Measurements from ENCODE around the gene SOX10.
A peak's percentile ranks its signal among the peaks of the same experiment; 100 is the strongest.
"Not testable (repeated sequence)": the region's sequence is repeated elsewhere in the genome, so short reads cannot be mapped to it uniquely, and the experiment has no call there.

Gene SOX10

DNA sequence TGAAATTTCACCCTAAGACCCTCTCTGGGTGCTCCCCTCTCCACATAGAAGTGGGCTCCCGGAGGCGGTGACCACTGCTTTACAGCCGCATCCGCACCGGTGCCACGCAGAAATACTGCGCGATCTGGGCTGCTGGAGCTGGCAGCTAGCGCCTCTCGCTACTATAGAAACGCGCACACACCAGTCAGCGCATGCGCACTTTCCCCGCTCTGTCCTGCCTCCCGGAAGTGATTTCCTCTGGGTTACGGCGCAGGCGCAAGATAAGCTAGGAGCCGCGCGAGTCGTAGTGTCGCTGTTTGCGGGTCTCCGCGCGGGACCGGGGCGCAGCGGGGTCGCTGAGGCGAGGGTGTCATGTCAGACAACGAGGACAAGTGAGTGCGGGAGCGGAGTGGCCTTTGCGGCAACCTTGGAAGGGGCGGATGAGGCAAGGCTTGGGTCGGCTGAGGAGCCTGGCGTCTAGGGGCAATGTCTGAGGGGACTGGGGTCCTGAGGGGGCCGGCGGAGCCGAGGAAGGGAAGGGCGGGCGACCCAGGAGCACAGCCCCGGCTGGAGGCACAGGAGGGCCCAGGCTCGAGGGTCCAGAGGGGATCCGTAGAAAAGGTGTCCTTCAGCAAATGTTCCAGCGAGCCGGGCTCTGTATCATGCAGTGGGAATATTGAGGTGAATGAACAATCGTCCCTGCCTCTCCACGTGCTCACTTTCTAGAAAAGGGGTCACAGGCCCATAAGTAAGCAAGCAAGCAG is 30.7 kb downstream of the SOX10 start, which contains the start of the genes C22orf23 and POLR2F:
Gene C22orf23, minus strand, starts transcription at position 165 of the 743 bp plus-strand sequence. CDS start 452 bp downstream, outside the sequence.
Gene POLR2F, plus strand, starts transcription at position 263 of the 743 bp plus-strand sequence. Its CDS starts 89 bp downstream, at position 352.
- H3K36me3 ChIP-seq (replicated peaks in 1 of 2; ENCODE audit: control insufficient read depth in 2 of 2, insufficient read depth in 2 of 2, low read length in 2 of 2) = peaks cover 16 to 22% of the 10 kb centered on the region in 2 donors
- no peaks in the 10 kb centered on the region for H3K27me3 ChIP-seq (ENCODE audit: control insufficient read depth in 3 of 3, insufficient read depth in 3 of 3, low read depth in 1 of 3, low read length in 3 of 3)
- H3K9ac ChIP-seq (ENCODE audit: low read depth, low read length, poor library complexity) = peak within 1 kb of the TSS; percentile 88
- H3K4me2 ChIP-seq (ENCODE audit: insufficient read depth, low read length, poor library complexity, severe bottlenecking) = peak within 1 kb of the TSS; percentile 87
- no peak within 1 kb of the TSS for H2BK5ac ChIP-seq (ENCODE audit: low read length)
- no peaks in the 10 kb centered on the region for H3K9me3 ChIP-seq (replicated peaks in 1 of 2; ENCODE audit: control insufficient read depth in 2 of 2, insufficient read depth in 1 of 2, low read depth in 1 of 2, low read length in 2 of 2)
- H2BK15ac ChIP-seq (ENCODE audit: low read length) = no peak within 1 kb of the TSS
- peak within 1 kb of the TSS; percentile 50 for H4K8ac ChIP-seq (ENCODE audit: low read depth, low read length)
- H3K23ac ChIP-seq (ENCODE audit: low read depth, low read length, poor library complexity) = peak within 1 kb of the TSS; percentile 21
- H3K4me1 ChIP-seq (ENCODE audit: control insufficient read depth in 2 of 2, insufficient read depth in 1 of 2, low read depth in 1 of 2, low read length in 2 of 2) = peaks cover 6 to 8% of the 10 kb centered on the region in 2 donors
- no CpG with 5 or more reads among the region's 52 CpGs for WGBS, 2 donors (ENCODE audit: extremely low coverage in 2 of 2, insufficient read length in 2 of 2, insufficient replicate concordance in 1 of 2)
- no peak within 1 kb of the TSS for H4K91ac ChIP-seq (ENCODE audit: low read depth, low read length, poor library complexity)
- peak within 1 kb of the TSS; percentile 89 for H3K18ac ChIP-seq (ENCODE audit: low read length)
- H2AFZ ChIP-seq (ENCODE audit: low read length) = peak within 1 kb of the TSS; percentile 97
- no peak within 1 kb of the TSS for H3K4ac ChIP-seq (ENCODE audit: low read length)
- H2AK5ac ChIP-seq (ENCODE audit: low read depth, low read length) = no peak within 1 kb of the TSS
- peaks cover 3% of the 10 kb centered on the region for H3K79me1 ChIP-seq (ENCODE audit: low read depth, low read length)
- DNase-seq (ENCODE audit: low spot score) = peak; percentile 98
- no peak within 1 kb of the TSS for H3K27ac ChIP-seq (replicated peaks; ENCODE audit: low read length)
- H2BK120ac ChIP-seq (ENCODE audit: low read depth, low read length) = no peak within 1 kb of the TSS
- peak within 1 kb of the TSS; percentile 87 to 93 for H3K4me3 ChIP-seq (ENCODE audit: low read length in 2 of 2)
- H2BK12ac ChIP-seq (ENCODE audit: low read length) = no peak within 1 kb of the TSS
- peak within 1 kb of the TSS; percentile 79 for H3K14ac ChIP-seq (ENCODE audit: low read length)

DNA sequence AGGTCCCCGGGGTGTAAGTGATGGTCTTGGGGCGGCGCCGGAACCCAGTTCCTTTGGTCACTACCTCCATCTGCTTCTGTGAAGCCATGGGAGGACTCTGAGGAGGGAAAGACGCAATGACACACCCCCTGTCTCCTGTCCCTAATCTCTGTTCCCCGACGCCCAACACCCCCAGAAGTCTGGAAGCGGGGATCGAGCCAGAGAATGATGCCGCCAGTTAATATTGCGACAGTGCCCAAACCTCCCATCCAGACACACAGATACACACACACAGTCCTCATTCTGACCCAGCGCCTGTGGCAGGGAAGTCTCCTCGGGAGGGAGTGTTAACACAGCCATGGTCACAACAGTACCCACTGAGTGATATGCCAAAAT is 31.3 kb downstream of the SOX10 start:
- Histone ChIP-seq H2AFZ (ENCODE audit: low read length) (peak overlapping the region; percentile 97), H2BK5ac (ENCODE audit: low read length) (no peak overlapping the region), H2AK5ac (ENCODE audit: low read depth, low read length) (no peak overlapping the region), H3K36me3 (replicated peaks in 1 of 2; ENCODE audit: control insufficient read depth in 2 of 2, insufficient read depth in 2 of 2, low read length in 2 of 2) (peaks cover 14 to 16% of the 10 kb centered on the region in 2 donors), H3K79me1 (ENCODE audit: low read depth, low read length) (peaks cover 3% of the 10 kb centered on the region), H3K9me3 (replicated peaks in 1 of 2; ENCODE audit: control insufficient read depth in 2 of 2, insufficient read depth in 1 of 2, low read depth in 1 of 2, low read length in 2 of 2) (no peaks in the 10 kb centered on the region), H3K27me3 (ENCODE audit: control insufficient read depth in 3 of 3, insufficient read depth in 3 of 3, low read depth in 1 of 3, low read length in 3 of 3) (no peaks in the 10 kb centered on the region), H2BK15ac (ENCODE audit: low read length) (no peak overlapping the region), H3K18ac (ENCODE audit: low read length) (peak overlapping the region; percentile 20), H3K4me2 (ENCODE audit: insufficient read depth, low read length, poor library complexity, severe bottlenecking) (peak overlapping the region; percentile 87), H3K14ac (ENCODE audit: low read length) (no peak overlapping the region), H3K23ac (ENCODE audit: low read depth, low read length, poor library complexity) (peak overlapping the region; percentile 21), H2BK12ac (ENCODE audit: low read length) (no peak overlapping the region), H3K27ac (replicated peaks; ENCODE audit: low read length) (no peak overlapping the region), H4K91ac (ENCODE audit: low read depth, low read length, poor library complexity) (no peak overlapping the region), H3K4ac (ENCODE audit: low read length) (no peak overlapping the region), H3K9ac (ENCODE audit: low read depth, low read length, poor library complexity) (peak overlapping the region; percentile 30), H2BK120ac (ENCODE audit: low read depth, low read length) (no peak overlapping the region), H4K8ac (ENCODE audit: low read depth, low read length) (no peak overlapping the region), H3K4me1 (ENCODE audit: control insufficient read depth in 2 of 2, insufficient read depth in 1 of 2, low read depth in 1 of 2, low read length in 2 of 2) (peaks cover 6 to 8% of the 10 kb centered on the region in 2 donors), H3K4me3 (ENCODE audit: low read length in 2 of 2) (peak overlapping the region; percentile 87 to 93)
- DNase-seq (ENCODE audit: low spot score) = no peak
- WGBS, 2 donors (ENCODE audit: extremely low coverage in 2 of 2, insufficient read length in 2 of 2, insufficient replicate concordance in 1 of 2) = no CpG with 5 or more reads among the region's 13 CpGs

DNA sequence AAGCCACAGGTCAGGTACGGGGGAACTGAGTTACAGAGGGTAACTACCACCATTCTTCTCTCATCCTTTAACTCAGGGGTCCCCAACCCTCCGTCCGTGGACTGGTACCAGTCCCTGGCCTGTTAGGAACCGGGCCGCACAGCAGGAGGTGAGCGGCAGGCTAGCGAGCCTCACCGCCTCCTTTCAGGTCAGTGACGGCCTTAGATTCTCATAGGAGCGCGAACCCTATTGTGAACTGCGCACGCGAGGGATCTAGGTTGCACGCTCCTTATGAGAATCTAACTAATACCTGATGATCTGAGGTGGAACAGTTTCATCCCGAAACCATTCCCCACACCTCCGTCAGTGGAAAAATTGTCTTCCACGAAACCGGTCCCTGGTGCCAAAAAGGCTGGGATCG is 31.7 kb downstream of the SOX10 start:
- WGBS, 2 donors (ENCODE audit: extremely low coverage in 2 of 2, insufficient read length in 2 of 2, insufficient replicate concordance in 1 of 2) = no CpG with 5 or more reads among the region's 20 CpGs
- not testable (repeated sequence) for H3K27ac ChIP-seq (replicated peaks; ENCODE audit: low read length)

DNA sequence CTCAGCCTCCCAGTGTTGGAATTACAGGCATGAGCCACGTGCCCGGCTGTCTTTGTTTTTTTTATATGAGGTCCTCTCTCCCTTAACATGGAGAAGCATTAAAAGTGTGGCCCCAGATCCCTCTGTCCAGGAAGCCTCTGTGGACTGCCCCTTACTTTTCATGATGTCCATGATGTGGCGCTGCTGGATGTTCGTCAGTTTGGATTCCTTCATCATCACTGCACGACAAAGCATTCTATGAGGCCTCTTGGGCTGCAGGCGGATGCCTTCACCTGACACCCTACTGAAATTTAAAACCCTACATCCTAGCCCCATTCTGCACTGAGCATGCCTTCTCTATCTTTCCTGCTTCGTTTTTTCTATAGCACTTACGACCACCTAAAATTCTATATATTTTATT is 33.0 kb downstream of the SOX10 start:
- Histone ChIP-seq H3K14ac (ENCODE audit: low read length) (no peak overlapping the region), H2AK5ac (ENCODE audit: low read depth, low read length) (no peak overlapping the region), H3K18ac (ENCODE audit: low read length) (no peak overlapping the region), H3K27ac (replicated peaks; ENCODE audit: low read length) (no peak overlapping the region), H2BK5ac (ENCODE audit: low read length) (no peak overlapping the region), H3K4me1 (ENCODE audit: control insufficient read depth in 2 of 2, insufficient read depth in 1 of 2, low read depth in 1 of 2, low read length in 2 of 2) (peaks cover 6 to 8% of the 10 kb centered on the region in 2 donors), H4K91ac (ENCODE audit: low read depth, low read length, poor library complexity) (no peak overlapping the region), H3K4ac (ENCODE audit: low read length) (no peak overlapping the region), H3K79me1 (ENCODE audit: low read depth, low read length) (peaks cover 2% of the 10 kb centered on the region), H2AFZ (ENCODE audit: low read length) (peak overlapping the region; percentile 43), H2BK120ac (ENCODE audit: low read depth, low read length) (no peak overlapping the region), H4K8ac (ENCODE audit: low read depth, low read length) (no peak overlapping the region), H3K23ac (ENCODE audit: low read depth, low read length, poor library complexity) (no peak overlapping the region), H2BK15ac (ENCODE audit: low read length) (no peak overlapping the region), H3K9ac (ENCODE audit: low read depth, low read length, poor library complexity) (no peak overlapping the region), H3K27me3 (ENCODE audit: control insufficient read depth in 3 of 3, insufficient read depth in 3 of 3, low read depth in 1 of 3, low read length in 3 of 3) (no peaks in the 10 kb centered on the region), H3K9me3 (replicated peaks in 1 of 2; ENCODE audit: control insufficient read depth in 2 of 2, insufficient read depth in 1 of 2, low read depth in 1 of 2, low read length in 2 of 2) (no peaks in the 10 kb centered on the region), H2BK12ac (ENCODE audit: low read length) (no peak overlapping the region), H3K4me3 (ENCODE audit: low read length in 2 of 2) (no peak overlapping the region), H3K36me3 (replicated peaks in 1 of 2; ENCODE audit: control insufficient read depth in 2 of 2, insufficient read depth in 2 of 2, low read length in 2 of 2) (no peaks in the 10 kb centered on the region), H3K4me2 (ENCODE audit: insufficient read depth, low read length, poor library complexity, severe bottlenecking) (no peak overlapping the region)
- no peak for DNase-seq (ENCODE audit: low spot score)
- no CpG with 5 or more reads among the region's 8 CpGs for WGBS, 2 donors (ENCODE audit: extremely low coverage in 2 of 2, insufficient read length in 2 of 2, insufficient replicate concordance in 1 of 2)

More for the DNA sequence above, 31.7 kb downstream of the SOX10 start:
- not testable (repeated sequence) for H2AK5ac ChIP-seq (ENCODE audit: low read depth, low read length); H3K4ac ChIP-seq (ENCODE audit: low read length); H2BK5ac ChIP-seq (ENCODE audit: low read length); H3K4me1 ChIP-seq (ENCODE audit: control insufficient read depth in 2 of 2, insufficient read depth in 1 of 2, low read depth in 1 of 2, low read length in 2 of 2); H3K14ac ChIP-seq (ENCODE audit: low read length); H3K27me3 ChIP-seq (ENCODE audit: control insufficient read depth in 3 of 3, insufficient read depth in 3 of 3, low read depth in 1 of 3, low read length in 3 of 3); H3K9me3 ChIP-seq (replicated peaks in 1 of 2; ENCODE audit: control insufficient read depth in 2 of 2, insufficient read depth in 1 of 2, low read depth in 1 of 2, low read length in 2 of 2); DNase-seq (ENCODE audit: low spot score); H2BK12ac ChIP-seq (ENCODE audit: low read length); H3K23ac ChIP-seq (ENCODE audit: low read depth, low read length, poor library complexity); H2BK15ac ChIP-seq (ENCODE audit: low read length); H3K79me1 ChIP-seq (ENCODE audit: low read depth, low read length); H2BK120ac ChIP-seq (ENCODE audit: low read depth, low read length); H4K91ac ChIP-seq (ENCODE audit: low read depth, low read length, poor library complexity)
- Histone ChIP-seq H3K4me2 (ENCODE audit: insufficient read depth, low read length, poor library complexity, severe bottlenecking) (peak overlapping the region; percentile 87), H3K18ac (ENCODE audit: low read length) (peak overlapping the region; percentile 16), H3K9ac (ENCODE audit: low read depth, low read length, poor library complexity) (peak overlapping the region; percentile 30), H4K8ac (ENCODE audit: low read depth, low read length) (peak overlapping the region; percentile 50), H3K36me3 (replicated peaks in 1 of 2; ENCODE audit: control insufficient read depth in 2 of 2, insufficient read depth in 2 of 2, low read length in 2 of 2) (peaks cover 11 to 12% of the 10 kb centered on the region in 2 donors), H2AFZ (ENCODE audit: low read length) (peak overlapping the region; percentile 97), H3K4me3 (ENCODE audit: low read length in 2 of 2) (peak overlapping the region; percentile 87 to 93)

All from neuronal stem cell (in vitro differentiated cells).